GM23338 (cell line): ENCODE results near the gene STX5. TPM values are rescaled to one million over a fixed set of nuclear protein-coding genes. Genes with fewer than 3 reads are reported as not detected.

Experiments
- ATAC-seq: fragments of 200-7000 bp; cut with Tn5 transposase; 3 replicates; pipeline ENCODE4 v1.9.1; 2020
- DNase-seq: peaks from one replicate; pipeline ENCODE4 v3.0.0-alpha.2; 2015; ENCODE audit warnings: low spot score
- H2AFZ ChIP-seq: fragments of 200-600 bp; sonication (generic); 2 replicates; pipeline ENCODE4 v1.8.0; 2016; ENCODE audit warnings: antibody characterized with exemption, mild to moderate bottlenecking, moderate library complexity
- H3F3A ChIP-seq: fragments of 200-600 bp; sonication (generic); replicated peaks from 2 replicates; pipeline ENCODE4 v1.8.0; 2017; ENCODE audit warnings: antibody characterized with exemption, mixed run types, low read depth
- H3K27ac ChIP-seq: fragments of 200-600 bp; sonication (generic); 2 replicates; pipeline ENCODE4 v1.6.1; 2016; ENCODE audit warnings: low read depth
- H3K27me3 ChIP-seq: fragments of 200-600 bp; sonication (generic); 2 replicates; pipeline ENCODE4 v1.8.0; 2016; ENCODE audit warnings: mild to moderate bottlenecking, mixed run types, moderate library complexity; ENCODE audit not compliant: insufficient read depth
- H3K36me3 ChIP-seq: fragments of 200-600 bp; sonication (generic); 2 replicates; pipeline ENCODE4 v1.8.0; 2016; ENCODE audit warnings: mild to moderate bottlenecking; ENCODE audit not compliant: insufficient read depth
- H3K4me1 ChIP-seq: fragments of 200-600 bp; sonication (generic); 2 replicates; pipeline ENCODE4 v1.8.0; 2016; ENCODE audit warnings: mild to moderate bottlenecking, moderate library complexity; ENCODE audit not compliant: insufficient read depth
- H3K4me2 ChIP-seq: fragments of 200-600 bp; sonication (generic); 2 replicates; pipeline ENCODE4 v1.7.1; 2017; ENCODE audit warnings: mixed run types
- H3K4me3 ChIP-seq: fragments of 200-600 bp; sonication (generic); 2 replicates; pipeline ENCODE4 v1.6.1; 2016; ENCODE audit warnings: mixed run types
- H3K79me2 ChIP-seq: fragments of 200-600 bp; sonication (generic); replicated peaks from 2 replicates; pipeline ENCODE4 v1.8.0; 2017; ENCODE audit warnings: mild to moderate bottlenecking; ENCODE audit not compliant: insufficient read depth
- H3K9me2 ChIP-seq: fragments of 200-600 bp; sonication (generic); 2 replicates; pipeline ENCODE4 v1.8.0; 2017; ENCODE audit not compliant: insufficient read depth
- H4K20me1 ChIP-seq: fragments of 200-600 bp; sonication (generic); replicated peaks from 2 replicates; pipeline ENCODE4 v1.8.0; 2017; ENCODE audit warnings: mild to moderate bottlenecking; ENCODE audit not compliant: insufficient read depth
- H3K27ac Mint-ChIP-seq: 2 replicates; pipeline ENCODE4 v1.8.0; 2020; ENCODE audit warnings: inconsistent platforms, mild to moderate bottlenecking, moderate library complexity, mixed read lengths
- H3K27me3 Mint-ChIP-seq: 3 replicates; pipeline ENCODE4 v1.8.0; 2022; ENCODE audit warnings: low read depth, mild to moderate bottlenecking, moderate library complexity, mixed read lengths, inconsistent platforms; ENCODE audit not compliant: insufficient read depth, poor library complexity
- H3K36me3 Mint-ChIP-seq: 3 replicates; pipeline ENCODE4 v1.8.0; 2021; ENCODE audit warnings: low read depth, mild to moderate bottlenecking, inconsistent platforms, moderate library complexity, mixed read lengths
- H3K4me1 Mint-ChIP-seq: 3 replicates; pipeline ENCODE4 v1.8.0; 2020; ENCODE audit warnings: mild to moderate bottlenecking, inconsistent platforms, mixed read lengths
- H3K4me3 Mint-ChIP-seq: 3 replicates; pipeline ENCODE4 v1.8.0; 2021; ENCODE audit warnings: moderate library complexity, mild to moderate bottlenecking, inconsistent platforms, mixed read lengths
- H3K9me3 Mint-ChIP-seq: 3 replicates; pipeline ENCODE4 v1.8.0; 2020; ENCODE audit warnings: moderate library complexity, mild to moderate bottlenecking, inconsistent platforms, mixed read lengths
- CREB1 ChIP-seq: fragments of 250-450 bp; sonication (Bioruptor Pico); IDR thresholded peaks from 2 replicates; pipeline ENCODE4 v1.5.0; 2020; ENCODE audit warnings: low read depth, mild to moderate bottlenecking, moderate library complexity
- CTCF ChIP-seq, 2 experiments: fragments of 200-600 bp in 1 of 2; sonication (generic) in 1 of 2; conservative IDR thresholded peaks; 2 replicates each; pipeline versions ENCODE4 v1.5.1 to v1.6.1; 2016 to 2017; ENCODE audit warnings: antibody characterized with exemption in 2 of 2, low read depth in 2 of 2, mild to moderate bottlenecking in 2 of 2, moderate library complexity in 1 of 2
- ETS1 ChIP-seq: IDR thresholded peaks from 2 replicates; pipeline ENCODE4 v1.6.1; 2016; ENCODE audit warnings: antibody characterized with exemption
- EZH2 ChIP-seq: fragments of 200-600 bp; sonication (generic); IDR thresholded peaks from one replicate; pipeline ENCODE4 v1.8.0; 2017; ENCODE audit warnings: antibody characterized with exemption, mild to moderate bottlenecking, low read depth; ENCODE audit not compliant: unreplicated experiment
- EZH2phosphoT487 ChIP-seq: fragments of 200-600 bp; sonication (generic); IDR thresholded peaks from one replicate; pipeline ENCODE4 v1.8.1; 2018; ENCODE audit warnings: antibody characterized with exemption; ENCODE audit not compliant: unreplicated experiment
- JUNB ChIP-seq: IDR thresholded peaks from one replicate; pipeline ENCODE4 v1.6.1; 2016; ENCODE audit warnings: antibody characterized with exemption; ENCODE audit not compliant: unreplicated experiment
- NANOG ChIP-seq: IDR thresholded peaks from 2 replicates; pipeline ENCODE4 v1.6.1; 2016; ENCODE audit warnings: antibody characterized with exemption, borderline replicate concordance
- POLR2AphosphoS5 ChIP-seq: IDR thresholded peaks from 2 replicates; pipeline ENCODE4 v1.6.1; 2016; ENCODE audit warnings: antibody characterized with exemption, low read depth
- REST ChIP-seq: IDR thresholded peaks from one replicate; pipeline ENCODE4 v1.6.1; 2018; ENCODE audit warnings: antibody characterized with exemption; ENCODE audit not compliant: unreplicated experiment
- STAT1 ChIP-seq: IDR thresholded peaks from one replicate; pipeline ENCODE4 v1.6.1; 2016; ENCODE audit warnings: antibody characterized with exemption; ENCODE audit not compliant: unreplicated experiment
- ZNF114 ChIP-seq: fragments of 250-450 bp; sonication (Bioruptor Pico); IDR thresholded peaks from 2 replicates; pipeline ENCODE4 v1.5.0; 2020; ENCODE audit warnings: mild to moderate bottlenecking, moderate library complexity
- ZNF331 ChIP-seq: fragments of 250-450 bp; sonication (Bioruptor Pico); IDR thresholded peaks from 2 replicates; pipeline ENCODE4 v1.5.0; 2020; ENCODE audit warnings: low read depth, mild to moderate bottlenecking, moderate library complexity
- ZNF462 ChIP-seq: fragments of 250-450 bp; sonication (Bioruptor Pico); IDR thresholded peaks from 2 replicates; pipeline ENCODE4 v1.5.0; 2020; ENCODE audit warnings: mild to moderate bottlenecking, moderate library complexity
- polyA plus RNA-seq: library from polyadenylated mRNA; unstranded; fragments of >200 nt; fragmentation: Nextera tagmentation; extraction: Ambion mirVana; gene quantifications from 2 replicates; pipeline ENCODE4 v1.2.1, GENCODE V29; 2016
- total RNA-seq: library from RNA; depleted of rRNA; stranded (reverse); fragments of >200 nt; shearing (Covaris generic); gene quantifications from 2 replicates; pipeline ENCODE4 v1.2.3, GENCODE V29; 2014

STX5 gene
- total and polyA plus RNA-seq, 2 experiments from 2014 or later, result 7.7 to 22.2 TPM

GRCh38 chr11:62775646-62776045 is 56.2 kb downstream of the STX5 start:
- no peak for DNase-seq
- Histone ChIP-seq H3F3A (peaks cover 8% of the 10 kb centered on the region), H3K4me3 (no peak overlapping the region), H3K27ac (no peak overlapping the region), H2AFZ (no peak overlapping the region), H3K4me1 (0 out of 2 replicates have a peak, but pooled peaks cover under 1% of the 10 kb centered on the region), H3K27me3 (no peaks in the 10 kb centered on the region), H4K20me1 (peaks cover 3% of the 10 kb centered on the region; the same call in 1 of the 2 replicates), H3K9me2 (no peaks in the 10 kb centered on the region), H3K36me3 (peaks cover 17% of the 10 kb centered on the region; the same call in 1 of the 2 replicates), H3K4me2 (no peak overlapping the region), H3K79me2 (peaks cover 31% of the 10 kb centered on the region)
- ATAC-seq, result no peak
- Mint-ChIP-seq H3K27me3 (peaks cover 8% of the 10 kb centered on the region), H3K4me1 (peaks cover under 1% of the 10 kb centered on the region; the same call in 2 of the 3 replicates), H3K27ac (peak overlapping the region; percentile 74; the same call in 1 of the 2 replicates), H3K4me3 (no peak overlapping the region), H3K9me3 (no peaks in the 10 kb centered on the region; the same call in 2 of the 3 replicates), H3K36me3 (peaks cover 52% of the 10 kb centered on the region)
- no peak for TF ChIP-seq JUNB
- no peak for TF ChIP-seq ZNF331
- TF ChIP-seq EZH2phosphoT487, result no peak
- no peak for TF ChIP-seq STAT1
- no peak for TF ChIP-seq NANOG
- TF ChIP-seq CREB1 (CRISPR knock-in tag), result no peak
- no peak for TF ChIP-seq ETS1
- TF ChIP-seq EZH2, result no peak
- no peak for TF ChIP-seq REST
- TF ChIP-seq POLR2AphosphoS5, result no peak
- no peak for TF ChIP-seq ZNF114 (CRISPR knock-in tag)
- TF ChIP-seq CTCF (conservative IDR thresholded peaks at IDR 0.05; ENCODE audit: low read depth in 2 of 2), result no peak
- TF ChIP-seq ZNF462, result no peak
